Measurements from ENCODE around the gene CDH26.

CDH26 gene

GRCh38 chr20:59940129-59940955, 17.9 kb upstream of the CDH26 start, which contains the start of the genes FAM217B and PPP1R3D:
TSS of gene FAM217B (plus strand) at chr20:59940389. CDS start at chr20:59943944, 3,555 bp downstream.
TSS of gene PPP1R3D (minus strand) at chr20:59940305. CDS start at chr20:59939931, 374 bp downstream.
- Histone ChIP-seq H3K4me3 (ENCODE audit: low read length) (peak within 1 kb of the TSS; percentile 86), H3K27me3 (ENCODE audit: low read depth, low read length) (no peaks in the 10 kb centered on the region), H2AFZ (ENCODE audit: low read depth, low read length) (peak within 1 kb of the TSS; percentile 99), H3K4me2 (ENCODE audit: low read length) (peak within 1 kb of the TSS; percentile 90), H4K20me1 (ENCODE audit: insufficient read depth, low read length) (no peaks in the 10 kb centered on the region), H3K9ac (ENCODE audit: low read length) (peak within 1 kb of the TSS; percentile 92), H3K4me1 (ENCODE audit: low read length) (peaks cover 8% of the 10 kb centered on the region), H3K9me3 (ENCODE audit: insufficient read depth, low read length) (no peaks in the 10 kb centered on the region), H3K79me2 (ENCODE audit: low read length) (peaks cover 9% of the 10 kb centered on the region), H3K27ac (ENCODE audit: low read length) (peak within 1 kb of the TSS; percentile 78), H3K36me3 (replicated peaks; ENCODE audit: low read depth, low read length) (peaks cover 17% of the 10 kb centered on the region)
- TF ChIP-seq EZH2phosphoT487 (IDR thresholded peaks at IDR 0.05; ENCODE audit: low read depth), result no peak
- peak; percentile 24 for TF ChIP-seq CTCF (IDR thresholded peaks at IDR 0.05; ENCODE audit: low read depth, low read length)

- peak overlapping the region; percentile 86 for H3K4me3 ChIP-seq (ENCODE audit: low read length)
- peak overlapping the region; percentile 90 for H3K4me2 ChIP-seq (ENCODE audit: low read length)
- no peaks in the 10 kb centered on the region for H3K9me3 ChIP-seq (ENCODE audit: insufficient read depth, low read length)
- H3K36me3 ChIP-seq (replicated peaks; ENCODE audit: low read depth, low read length), result peaks cover 17% of the 10 kb centered on the region
- peaks cover 8% of the 10 kb centered on the region for H3K4me1 ChIP-seq (ENCODE audit: low read length)
- peak overlapping the region; percentile 92 for H3K9ac ChIP-seq (ENCODE audit: low read length)
- H4K20me1 ChIP-seq (ENCODE audit: insufficient read depth, low read length), result no peaks in the 10 kb centered on the region
- H3K27me3 ChIP-seq (ENCODE audit: low read depth, low read length), result no peaks in the 10 kb centered on the region
- peaks cover 9% of the 10 kb centered on the region for H3K79me2 ChIP-seq (ENCODE audit: low read length)
- peak overlapping the region; percentile 97 for H2AFZ ChIP-seq (ENCODE audit: low read depth, low read length)
- H3K27ac ChIP-seq (ENCODE audit: low read length), result peak overlapping the region; percentile 78
- TF ChIP-seq CTCF (IDR thresholded peaks at IDR 0.05; ENCODE audit: low read depth, low read length) (no peak), EZH2phosphoT487 (IDR thresholded peaks at IDR 0.05; ENCODE audit: low read depth) (no peak)
These were observed 17.3 kb upstream of the CDH26 start for GRCh38 chr20:59940956-59941294.

GRCh38 chr20:59942245-59942644, 16.0 kb upstream of the CDH26 start:
- Histone ChIP-seq H4K20me1 (ENCODE audit: insufficient read depth, low read length) (no peaks in the 10 kb centered on the region), H3K4me3 (ENCODE audit: low read length) (no peak overlapping the region), H3K9ac (ENCODE audit: low read length) (no peak overlapping the region), H3K27ac (ENCODE audit: low read length) (no peak overlapping the region), H3K4me2 (ENCODE audit: low read length) (no peak overlapping the region), H2AFZ (ENCODE audit: low read depth, low read length) (no peak overlapping the region), H3K79me2 (ENCODE audit: low read length) (peaks cover 9% of the 10 kb centered on the region), H3K36me3 (replicated peaks; ENCODE audit: low read depth, low read length) (peaks cover 17% of the 10 kb centered on the region), H3K27me3 (ENCODE audit: low read depth, low read length) (no peaks in the 10 kb centered on the region), H3K9me3 (ENCODE audit: insufficient read depth, low read length) (no peaks in the 10 kb centered on the region), H3K4me1 (ENCODE audit: low read length) (peaks cover 8% of the 10 kb centered on the region)
- TF ChIP-seq EZH2phosphoT487 (IDR thresholded peaks at IDR 0.05; ENCODE audit: low read depth) (no peak), CTCF (IDR thresholded peaks at IDR 0.05; ENCODE audit: low read depth, low read length) (no peak)

- peaks cover 17% of the 10 kb centered on the region for H3K36me3 ChIP-seq (replicated peaks; ENCODE audit: low read depth, low read length)
- H3K4me1 ChIP-seq (ENCODE audit: low read length), result peaks cover 11% of the 10 kb centered on the region
- no peak overlapping the region for H3K4me2 ChIP-seq (ENCODE audit: low read length)
- no peaks in the 10 kb centered on the region for H3K9me3 ChIP-seq (ENCODE audit: insufficient read depth, low read length)
- no peak overlapping the region for H2AFZ ChIP-seq (ENCODE audit: low read depth, low read length)
- H3K4me3 ChIP-seq (ENCODE audit: low read length), result no peak overlapping the region
- no peak for TF ChIP-seq CTCF (IDR thresholded peaks at IDR 0.05; ENCODE audit: low read depth, low read length)
- no peak overlapping the region for H3K27ac ChIP-seq (ENCODE audit: low read length)
- no peak overlapping the region for H3K9ac ChIP-seq (ENCODE audit: low read length)
- no peaks in the 10 kb centered on the region for H4K20me1 ChIP-seq (ENCODE audit: insufficient read depth, low read length)
- H3K27me3 ChIP-seq (ENCODE audit: low read depth, low read length), result no peaks in the 10 kb centered on the region
- peaks cover 9% of the 10 kb centered on the region for H3K79me2 ChIP-seq (ENCODE audit: low read length)
These were observed 13.5 kb upstream of the CDH26 start for GRCh38 chr20:59944726-59945125.
